ENCODE results near the gene TAS2R30. TPM values are rescaled to one million over a fixed set of nuclear protein-coding genes. Genes with fewer than 3 reads are reported as not detected.

The TAS2R30 gene
- total RNA-seq, 1 experiment from 2014 or later = 1.4 TPM

DNA sequence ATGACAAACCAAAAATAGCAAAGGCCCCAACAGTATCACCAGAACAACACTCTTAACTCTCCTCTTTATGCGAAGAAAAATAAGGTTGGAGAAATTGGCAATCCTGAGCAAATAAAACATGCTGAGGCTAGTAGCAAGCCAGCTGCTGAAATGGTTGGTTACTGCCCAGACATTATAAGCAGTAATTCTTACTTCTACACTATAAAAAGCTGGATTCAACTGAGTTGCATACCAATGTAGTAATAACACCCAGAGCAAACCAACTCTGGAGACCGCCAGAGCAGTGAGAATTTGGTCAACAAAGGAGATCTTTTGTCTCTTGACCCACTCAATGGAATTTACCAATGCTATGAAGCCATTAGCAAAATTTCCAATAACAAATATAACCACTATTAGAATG, 628 bp downstream of the TAS2R30 start (continued):
- TF ChIP-seq E2F4 (CRISPR knock-in tag; IDR thresholded peaks at IDR 0.05; ENCODE audit: borderline replicate concordance, low read depth) = no peak
- TF ChIP-seq MYBL2 (CRISPR knock-in tag; IDR thresholded peaks at IDR 0.05) = no peak
- TF ChIP-seq, protein P1, sequence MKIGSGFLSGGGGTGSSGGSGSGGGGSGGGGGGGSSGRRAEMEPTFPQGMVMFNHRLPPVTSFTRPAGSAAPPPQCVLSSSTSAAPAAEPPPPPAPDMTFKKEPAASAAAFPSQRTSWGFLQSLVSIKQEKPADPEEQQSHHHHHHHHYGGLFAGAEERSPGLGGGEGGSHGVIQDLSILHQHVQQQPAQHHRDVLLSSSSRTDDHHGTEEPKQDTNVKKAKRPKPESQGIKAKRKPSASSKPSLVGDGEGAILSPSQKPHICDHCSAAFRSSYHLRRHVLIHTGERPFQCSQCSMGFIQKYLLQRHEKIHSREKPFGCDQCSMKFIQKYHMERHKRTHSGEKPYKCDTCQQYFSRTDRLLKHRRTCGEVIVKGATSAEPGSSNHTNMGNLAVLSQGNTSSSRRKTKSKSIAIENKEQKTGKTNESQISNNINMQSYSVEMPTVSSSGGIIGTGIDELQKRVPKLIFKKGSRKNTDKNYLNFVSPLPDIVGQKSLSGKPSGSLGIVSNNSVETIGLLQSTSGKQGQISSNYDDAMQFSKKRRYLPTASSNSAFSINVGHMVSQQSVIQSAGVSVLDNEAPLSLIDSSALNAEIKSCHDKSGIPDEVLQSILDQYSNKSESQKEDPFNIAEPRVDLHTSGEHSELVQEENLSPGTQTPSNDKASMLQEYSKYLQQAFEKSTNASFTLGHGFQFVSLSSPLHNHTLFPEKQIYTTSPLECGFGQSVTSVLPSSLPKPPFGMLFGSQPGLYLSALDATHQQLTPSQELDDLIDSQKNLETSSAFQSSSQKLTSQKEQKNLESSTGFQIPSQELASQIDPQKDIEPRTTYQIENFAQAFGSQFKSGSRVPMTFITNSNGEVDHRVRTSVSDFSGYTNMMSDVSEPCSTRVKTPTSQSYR (CRISPR knock-in tag; IDR thresholded peaks at IDR 0.05) = no peak
- no peak for TF ChIP-seq ZNF232 (CRISPR knock-in tag; IDR thresholded peaks at IDR 0.05)
- TF ChIP-seq, protein P2, sequence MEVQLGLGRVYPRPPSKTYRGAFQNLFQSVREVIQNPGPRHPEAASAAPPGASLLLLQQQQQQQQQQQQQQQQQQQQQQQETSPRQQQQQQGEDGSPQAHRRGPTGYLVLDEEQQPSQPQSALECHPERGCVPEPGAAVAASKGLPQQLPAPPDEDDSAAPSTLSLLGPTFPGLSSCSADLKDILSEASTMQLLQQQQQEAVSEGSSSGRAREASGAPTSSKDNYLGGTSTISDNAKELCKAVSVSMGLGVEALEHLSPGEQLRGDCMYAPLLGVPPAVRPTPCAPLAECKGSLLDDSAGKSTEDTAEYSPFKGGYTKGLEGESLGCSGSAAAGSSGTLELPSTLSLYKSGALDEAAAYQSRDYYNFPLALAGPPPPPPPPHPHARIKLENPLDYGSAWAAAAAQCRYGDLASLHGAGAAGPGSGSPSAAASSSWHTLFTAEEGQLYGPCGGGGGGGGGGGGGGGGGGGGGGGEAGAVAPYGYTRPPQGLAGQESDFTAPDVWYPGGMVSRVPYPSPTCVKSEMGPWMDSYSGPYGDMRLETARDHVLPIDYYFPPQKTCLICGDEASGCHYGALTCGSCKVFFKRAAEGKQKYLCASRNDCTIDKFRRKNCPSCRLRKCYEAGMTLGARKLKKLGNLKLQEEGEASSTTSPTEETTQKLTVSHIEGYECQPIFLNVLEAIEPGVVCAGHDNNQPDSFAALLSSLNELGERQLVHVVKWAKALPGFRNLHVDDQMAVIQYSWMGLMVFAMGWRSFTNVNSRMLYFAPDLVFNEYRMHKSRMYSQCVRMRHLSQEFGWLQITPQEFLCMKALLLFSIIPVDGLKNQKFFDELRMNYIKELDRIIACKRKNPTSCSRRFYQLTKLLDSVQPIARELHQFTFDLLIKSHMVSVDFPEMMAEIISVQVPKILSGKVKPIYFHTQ (CRISPR knock-in tag; IDR thresholded peaks at IDR 0.05) = no peak
- TF ChIP-seq GTF2I (CRISPR knock-in tag; conservative IDR thresholded peaks at IDR 0.05) = no peak
- TF ChIP-seq MAX (CRISPR knock-in tag; IDR thresholded peaks at IDR 0.05) = no peak

DNA sequence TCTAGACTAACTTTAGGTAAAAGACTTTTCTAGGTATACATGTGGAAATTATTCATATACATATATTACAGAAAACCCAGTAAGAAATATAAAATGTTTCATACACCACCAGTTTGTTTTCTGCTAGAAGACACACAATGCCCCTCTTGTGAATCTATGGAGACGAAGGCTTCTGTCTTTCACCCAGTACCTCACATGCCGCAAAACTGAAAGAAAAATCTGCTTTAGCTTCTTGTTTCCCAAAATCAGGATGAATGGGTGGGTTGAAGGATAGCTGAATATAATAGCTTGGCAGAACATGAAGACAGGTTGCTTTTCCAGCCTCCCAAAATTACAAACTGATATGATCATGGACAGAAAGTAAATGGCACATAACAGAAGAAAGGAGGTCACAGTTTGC, 1.3 kb downstream of the TAS2R30 start:
- ChIA-PET POLR2A (no interaction called here), CTCF (no interaction called here)
- TF ChIP-seq ATF3 (CRISPR knock-in tag; conservative IDR thresholded peaks at IDR 0.05) (no peak), NR3C1 (CRISPR knock-in tag; conservative IDR thresholded peaks at IDR 0.05; ENCODE audit: low read depth) (no peak), MYBL2 (CRISPR knock-in tag; IDR thresholded peaks at IDR 0.05) (no peak), NFATC4 (CRISPR knock-in tag; IDR thresholded peaks at IDR 0.05) (no peak), AFF4 (CRISPR knock-in tag; IDR thresholded peaks at IDR 0.05; ENCODE audit: borderline replicate concordance) (no peak), NFE2L1 (CRISPR knock-in tag; IDR thresholded peaks at IDR 0.05) (no peak)
- no peak for ATAC-seq
- Mint-ChIP-seq H3K27me3 (ENCODE audit: low read depth) (no peaks in the 10 kb centered on the region), H3K4me1 (peaks cover 4% of the 10 kb centered on the region; the same call in 1 of the 2 replicates), H3K36me3 (peaks cover 6% of the 10 kb centered on the region; the same call in 1 of the 2 replicates), H3K9me3 (no peaks in the 10 kb centered on the region), H3K4me3 (no peak overlapping the region), H3K27ac (peak overlapping the region; percentile 54; the same call in 1 of the 2 replicates)
- no peak for DNase-seq (ENCODE audit: low spot score)

- ChIA-PET CTCF (no interaction called here), POLR2A (no interaction called here)
- peaks cover 4% of the 10 kb centered on the region; the same call in 1 of the 2 replicates for H3K4me1 Mint-ChIP-seq
- no peak overlapping the region for H3K4me3 Mint-ChIP-seq
- no peak for DNase-seq (ENCODE audit: low spot score)
- H3K36me3 Mint-ChIP-seq = peaks cover 20% of the 10 kb centered on the region
- ATAC-seq = no peak
- H3K27me3 Mint-ChIP-seq (ENCODE audit: low read depth) = no peaks in the 10 kb centered on the region
- H3K9me3 Mint-ChIP-seq = peaks cover 12% of the 10 kb centered on the region
- H3K27ac Mint-ChIP-seq = no peak overlapping the region
- TF ChIP-seq, protein P3, sequence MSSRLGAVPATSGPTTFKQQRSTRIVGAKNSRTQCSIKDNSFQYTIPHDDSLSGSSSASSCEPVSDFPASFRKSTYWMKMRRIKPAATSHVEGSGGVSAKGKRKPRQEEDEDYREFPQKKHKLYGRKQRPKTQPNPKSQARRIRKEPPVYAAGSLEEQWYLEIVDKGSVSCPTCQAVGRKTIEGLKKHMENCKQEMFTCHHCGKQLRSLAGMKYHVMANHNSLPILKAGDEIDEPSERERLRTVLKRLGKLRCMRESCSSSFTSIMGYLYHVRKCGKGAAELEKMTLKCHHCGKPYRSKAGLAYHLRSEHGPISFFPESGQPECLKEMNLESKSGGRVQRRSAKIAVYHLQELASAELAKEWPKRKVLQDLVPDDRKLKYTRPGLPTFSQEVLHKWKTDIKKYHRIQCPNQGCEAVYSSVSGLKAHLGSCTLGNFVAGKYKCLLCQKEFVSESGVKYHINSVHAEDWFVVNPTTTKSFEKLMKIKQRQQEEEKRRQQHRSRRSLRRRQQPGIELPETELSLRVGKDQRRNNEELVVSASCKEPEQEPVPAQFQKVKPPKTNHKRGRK (CRISPR knock-in tag; IDR thresholded peaks at IDR 0.05; ENCODE audit: borderline replicate concordance) = no peak
- TF ChIP-seq ZNF138 (CRISPR knock-in tag; conservative IDR thresholded peaks at IDR 0.05) (no peak), ZBTB43 (CRISPR knock-in tag; IDR thresholded peaks at IDR 0.05) (no peak)
- TF ChIP-seq, protein P4, sequence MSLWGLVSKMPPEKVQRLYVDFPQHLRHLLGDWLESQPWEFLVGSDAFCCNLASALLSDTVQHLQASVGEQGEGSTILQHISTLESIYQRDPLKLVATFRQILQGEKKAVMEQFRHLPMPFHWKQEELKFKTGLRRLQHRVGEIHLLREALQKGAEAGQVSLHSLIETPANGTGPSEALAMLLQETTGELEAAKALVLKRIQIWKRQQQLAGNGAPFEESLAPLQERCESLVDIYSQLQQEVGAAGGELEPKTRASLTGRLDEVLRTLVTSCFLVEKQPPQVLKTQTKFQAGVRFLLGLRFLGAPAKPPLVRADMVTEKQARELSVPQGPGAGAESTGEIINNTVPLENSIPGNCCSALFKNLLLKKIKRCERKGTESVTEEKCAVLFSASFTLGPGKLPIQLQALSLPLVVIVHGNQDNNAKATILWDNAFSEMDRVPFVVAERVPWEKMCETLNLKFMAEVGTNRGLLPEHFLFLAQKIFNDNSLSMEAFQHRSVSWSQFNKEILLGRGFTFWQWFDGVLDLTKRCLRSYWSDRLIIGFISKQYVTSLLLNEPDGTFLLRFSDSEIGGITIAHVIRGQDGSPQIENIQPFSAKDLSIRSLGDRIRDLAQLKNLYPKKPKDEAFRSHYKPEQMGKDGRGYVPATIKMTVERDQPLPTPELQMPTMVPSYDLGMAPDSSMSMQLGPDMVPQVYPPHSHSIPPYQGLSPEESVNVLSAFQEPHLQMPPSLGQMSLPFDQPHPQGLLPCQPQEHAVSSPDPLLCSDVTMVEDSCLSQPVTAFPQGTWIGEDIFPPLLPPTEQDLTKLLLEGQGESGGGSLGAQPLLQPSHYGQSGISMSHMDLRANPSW (CRISPR knock-in tag; conservative IDR thresholded peaks at IDR 0.05; ENCODE audit: low read depth) = no peak
Measured at GRCh38 chr12:11130999-11131398, 3.4 kb downstream of the TAS2R30 start.
